Measurements from ENCODE around the gene ISL2. TPM values are rescaled to one million over a fixed set of nuclear protein-coding genes. Genes with fewer than 3 reads are reported as not detected.
A peak's percentile ranks its signal among the peaks of the same experiment; 100 is the strongest.

Gene ISL2
- total RNA-seq, 1 donor from 2014 or later, result 4.5 TPM

DNA sequence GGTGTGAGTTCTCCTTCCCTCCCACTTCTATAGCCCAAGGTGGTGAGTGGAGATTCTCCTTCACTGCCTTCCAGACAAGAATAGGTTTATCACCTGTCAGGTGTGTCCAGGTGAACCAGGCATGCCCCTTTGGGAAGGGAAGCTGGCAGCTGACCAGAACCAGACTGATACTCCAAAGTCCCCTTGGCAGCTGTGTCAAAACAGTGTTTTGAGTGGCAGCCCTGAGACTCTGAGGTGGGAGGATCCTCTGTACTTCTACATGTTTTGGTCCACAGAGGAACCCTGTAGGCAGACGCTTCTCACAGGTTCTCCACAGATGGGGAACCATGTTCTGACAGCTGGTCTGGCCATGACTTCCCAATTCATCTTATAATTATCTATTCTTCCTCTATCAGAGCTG lies 30.1 kb downstream of the ISL2 start:
- no peak for DNase-seq (ENCODE audit: extremely low spot score, unreplicated experiment)
- H3K27me3 Mint-ChIP-seq, result no peaks in the 10 kb centered on the region
- no peaks in the 10 kb centered on the region for H3K9me3 Mint-ChIP-seq
- H3K4me3 Mint-ChIP-seq, result no peak overlapping the region
- peaks cover 25% of the 10 kb centered on the region for H3K4me1 Mint-ChIP-seq (ENCODE audit: unreplicated experiment)
- H3K36me3 Mint-ChIP-seq, result no peaks in the 10 kb centered on the region
- H3K27ac Mint-ChIP-seq, result no peak overlapping the region
- TF ChIP-seq, protein P1, sequence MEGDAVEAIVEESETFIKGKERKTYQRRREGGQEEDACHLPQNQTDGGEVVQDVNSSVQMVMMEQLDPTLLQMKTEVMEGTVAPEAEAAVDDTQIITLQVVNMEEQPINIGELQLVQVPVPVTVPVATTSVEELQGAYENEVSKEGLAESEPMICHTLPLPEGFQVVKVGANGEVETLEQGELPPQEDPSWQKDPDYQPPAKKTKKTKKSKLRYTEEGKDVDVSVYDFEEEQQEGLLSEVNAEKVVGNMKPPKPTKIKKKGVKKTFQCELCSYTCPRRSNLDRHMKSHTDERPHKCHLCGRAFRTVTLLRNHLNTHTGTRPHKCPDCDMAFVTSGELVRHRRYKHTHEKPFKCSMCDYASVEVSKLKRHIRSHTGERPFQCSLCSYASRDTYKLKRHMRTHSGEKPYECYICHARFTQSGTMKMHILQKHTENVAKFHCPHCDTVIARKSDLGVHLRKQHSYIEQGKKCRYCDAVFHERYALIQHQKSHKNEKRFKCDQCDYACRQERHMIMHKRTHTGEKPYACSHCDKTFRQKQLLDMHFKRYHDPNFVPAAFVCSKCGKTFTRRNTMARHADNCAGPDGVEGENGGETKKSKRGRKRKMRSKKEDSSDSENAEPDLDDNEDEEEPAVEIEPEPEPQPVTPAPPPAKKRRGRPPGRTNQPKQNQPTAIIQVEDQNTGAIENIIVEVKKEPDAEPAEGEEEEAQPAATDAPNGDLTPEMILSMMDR (conservative IDR thresholded peaks at IDR 0.05), result no peak

DNA sequence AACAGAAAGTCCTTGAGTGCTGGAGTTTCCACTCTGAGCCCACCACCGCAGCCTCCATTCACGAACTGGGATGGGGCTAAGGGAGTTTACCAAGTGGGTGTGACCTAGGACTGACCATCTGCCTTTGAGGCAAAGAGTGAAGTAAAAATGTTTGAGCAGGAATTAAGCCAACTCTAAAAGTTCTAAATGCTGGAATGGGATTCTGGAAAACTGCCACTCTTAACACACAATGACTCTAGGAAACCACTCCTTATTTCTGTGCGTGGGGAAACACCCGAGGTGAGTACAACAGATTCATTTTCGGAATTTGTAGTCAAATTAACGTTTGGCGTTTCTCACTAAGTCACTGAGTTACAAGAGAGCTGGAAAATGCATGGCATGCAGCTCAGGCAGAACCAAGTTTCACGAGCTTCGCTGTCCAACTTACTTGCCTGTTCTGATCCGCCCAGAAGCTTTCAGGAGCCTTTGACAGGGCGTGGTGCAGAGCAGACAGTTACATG lies 31.6 kb downstream of the ISL2 start:
- no peak overlapping the region for H3K4me3 Mint-ChIP-seq
- peaks cover 7% of the 10 kb centered on the region for H3K36me3 Mint-ChIP-seq
- DNase-seq (ENCODE audit: extremely low spot score, unreplicated experiment), result no peak
- no peaks in the 10 kb centered on the region for H3K9me3 Mint-ChIP-seq
- H3K27me3 Mint-ChIP-seq, result no peaks in the 10 kb centered on the region
- TF ChIP-seq, protein P1 (conservative IDR thresholded peaks at IDR 0.05), result no peak
- H3K4me1 Mint-ChIP-seq (ENCODE audit: unreplicated experiment), result peaks cover 25% of the 10 kb centered on the region
- H3K27ac Mint-ChIP-seq, result peak overlapping the region; percentile 64

DNA sequence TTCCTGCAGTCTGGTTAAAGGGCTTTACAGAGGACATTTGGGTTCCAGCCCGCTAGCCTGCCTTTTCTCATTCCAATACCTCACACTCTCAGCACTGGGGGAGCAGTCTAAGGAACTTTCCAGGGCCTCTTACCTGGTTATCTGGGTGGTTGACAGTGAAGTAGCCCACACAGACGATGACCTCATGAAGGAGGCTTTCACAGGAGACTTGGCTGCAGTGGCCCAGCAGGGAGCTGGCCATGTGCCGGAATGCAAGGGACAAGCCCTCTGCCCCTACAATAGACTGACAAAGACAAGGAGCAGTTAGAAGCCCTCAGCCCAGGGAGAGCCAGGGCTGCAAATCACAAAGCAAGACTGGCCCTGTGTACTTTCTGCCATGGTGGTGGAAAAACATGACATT lies 39.5 kb downstream of the ISL2 start:
- Mint-ChIP-seq H3K4me1 (ENCODE audit: unreplicated experiment) (peaks cover 11% of the 10 kb centered on the region), H3K9me3 (no peaks in the 10 kb centered on the region), H3K4me3 (no peak overlapping the region), H3K36me3 (peaks cover 13% of the 10 kb centered on the region), H3K27ac (no peak overlapping the region), H3K27me3 (no peaks in the 10 kb centered on the region)
- TF ChIP-seq, protein P1 (conservative IDR thresholded peaks at IDR 0.05), result no peak
- DNase-seq (ENCODE audit: extremely low spot score, unreplicated experiment), result no peak

DNA sequence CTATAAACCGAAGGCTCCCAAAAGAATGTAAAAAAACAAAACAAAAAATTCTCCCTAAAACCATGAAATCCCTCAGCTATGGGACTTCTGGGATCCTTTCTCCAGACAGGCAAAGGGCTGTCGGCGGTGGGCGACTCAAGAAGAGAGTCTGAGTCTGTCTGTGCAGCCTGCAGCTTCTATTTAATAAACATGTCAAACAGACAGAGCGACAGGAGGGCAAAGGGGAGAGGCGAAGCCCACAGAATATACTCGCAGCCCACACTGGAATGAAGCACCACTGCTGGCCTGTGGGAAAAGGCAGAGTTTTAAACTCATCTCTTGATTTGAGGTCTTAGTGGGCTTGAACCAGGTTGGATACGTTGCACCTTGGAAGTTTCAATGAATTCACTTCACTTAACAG lies 40.2 kb downstream of the ISL2 start:
- H3K27me3 Mint-ChIP-seq, result no peaks in the 10 kb centered on the region
- H3K36me3 Mint-ChIP-seq, result peaks cover 12% of the 10 kb centered on the region
- H3K4me1 Mint-ChIP-seq (ENCODE audit: unreplicated experiment), result peaks cover 11% of the 10 kb centered on the region
- H3K27ac Mint-ChIP-seq, result peak overlapping the region; percentile 17
- H3K9me3 Mint-ChIP-seq, result no peaks in the 10 kb centered on the region
- TF ChIP-seq, protein P1 (conservative IDR thresholded peaks at IDR 0.05), result no peak
- peak overlapping the region; percentile 46 for H3K4me3 Mint-ChIP-seq
- DNase-seq (ENCODE audit: extremely low spot score, unreplicated experiment), result no peak

DNA sequence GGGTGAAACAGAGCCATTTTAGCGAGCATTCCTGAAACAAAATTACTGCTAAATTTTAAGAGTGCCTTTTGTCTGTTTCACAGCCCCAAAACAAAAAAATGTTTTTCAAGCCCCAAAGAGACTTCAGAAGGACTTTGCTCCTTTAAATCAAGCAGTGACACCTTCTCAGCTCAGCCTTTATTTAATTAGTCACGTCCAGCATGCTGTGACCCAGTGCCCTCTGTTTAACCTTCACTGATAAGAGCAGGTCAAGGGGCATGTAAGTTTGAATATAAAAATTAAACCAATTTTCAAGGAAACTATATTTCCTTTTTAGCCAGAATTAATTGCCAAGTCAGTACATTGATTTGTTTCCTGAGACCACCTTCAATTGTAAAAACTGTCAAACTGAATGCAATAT lies 40.6 kb downstream of the ISL2 start:
- no peaks in the 10 kb centered on the region for H3K27me3 Mint-ChIP-seq
- no peak overlapping the region for H3K27ac Mint-ChIP-seq
- TF ChIP-seq, protein P1 (conservative IDR thresholded peaks at IDR 0.05), result no peak
- no peak for DNase-seq (ENCODE audit: extremely low spot score, unreplicated experiment)
- H3K4me1 Mint-ChIP-seq (ENCODE audit: unreplicated experiment), result peaks cover 11% of the 10 kb centered on the region
- H3K9me3 Mint-ChIP-seq, result no peaks in the 10 kb centered on the region
- peaks cover 8% of the 10 kb centered on the region for H3K36me3 Mint-ChIP-seq
- no peak overlapping the region for H3K4me3 Mint-ChIP-seq

DNA sequence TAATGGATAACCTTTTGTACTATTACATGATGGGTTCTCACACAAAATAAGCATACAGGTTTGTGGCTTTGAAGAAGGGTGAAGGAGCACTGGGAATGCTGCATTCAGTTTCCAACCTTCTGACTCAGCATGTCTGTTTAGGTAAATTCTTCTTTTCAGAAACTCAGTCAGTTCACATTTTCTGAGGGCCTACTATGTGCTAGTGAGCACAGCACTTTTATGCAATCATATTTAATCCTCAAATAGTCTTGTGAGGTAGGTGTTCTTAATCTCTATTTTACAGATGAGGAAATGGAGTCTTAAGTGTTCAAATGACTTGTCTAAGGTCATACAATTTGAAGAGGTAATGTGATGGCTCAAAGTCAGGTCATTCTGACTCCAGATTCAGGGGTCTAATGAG lies 41.2 kb downstream of the ISL2 start:
- H3K27me3 Mint-ChIP-seq, result peaks cover 3% of the 10 kb centered on the region
- no peak for DNase-seq (ENCODE audit: extremely low spot score, unreplicated experiment)
- TF ChIP-seq, protein P1 (conservative IDR thresholded peaks at IDR 0.05), result no peak

More for the DNA sequence above, 41.2 kb downstream of the ISL2 start:
- no peak overlapping the region for H3K27ac Mint-ChIP-seq
- no peaks in the 10 kb centered on the region for H3K9me3 Mint-ChIP-seq
- peaks cover 6% of the 10 kb centered on the region for H3K36me3 Mint-ChIP-seq
- H3K4me1 Mint-ChIP-seq (ENCODE audit: unreplicated experiment), result peaks cover 11% of the 10 kb centered on the region
- no peak overlapping the region for H3K4me3 Mint-ChIP-seq

All from type B pancreatic cell (in vitro differentiated cells).